GM21515 (cell line): ENCODE results near the gene IL16.

Experiments used
- ATAC-seq: cut with Tn5 transposase; IDR thresholded peaks from one replicate; pipeline ENCODE4 v1.9.1; 2021; ENCODE audit not compliant: unreplicated experiment

IL16 gene

DNA sequence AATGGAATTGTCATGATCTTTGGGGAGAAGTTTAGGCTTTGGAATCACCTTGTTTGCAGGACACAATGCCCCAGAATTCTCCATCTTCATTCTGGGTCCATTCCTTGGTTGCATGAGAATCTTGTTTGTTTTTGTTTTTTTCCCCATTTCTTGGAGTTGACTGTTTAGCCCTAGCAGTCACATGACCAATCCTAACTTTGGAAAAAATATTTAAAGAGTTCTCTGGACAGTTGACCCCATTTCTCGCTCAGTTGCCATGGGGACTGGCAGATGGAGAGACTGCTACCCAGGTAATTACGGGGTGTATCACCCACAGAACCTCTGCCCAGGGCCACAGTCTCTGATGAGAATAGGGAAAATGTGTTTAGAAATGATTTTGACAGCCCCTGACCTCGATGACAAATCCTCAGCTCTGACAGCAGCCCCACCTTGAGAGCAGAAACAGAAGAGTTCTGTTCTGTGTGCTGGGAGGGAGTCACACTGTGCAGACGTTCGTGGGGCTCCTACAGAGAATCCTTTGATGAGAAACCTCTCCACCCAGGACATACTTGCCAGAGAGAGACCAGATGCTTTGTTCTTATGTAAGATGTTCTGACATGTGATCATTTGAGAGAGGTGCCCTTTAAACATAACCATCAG lies 57.7 kb downstream of the IL16 start:
- no peak for ATAC-seq

DNA sequence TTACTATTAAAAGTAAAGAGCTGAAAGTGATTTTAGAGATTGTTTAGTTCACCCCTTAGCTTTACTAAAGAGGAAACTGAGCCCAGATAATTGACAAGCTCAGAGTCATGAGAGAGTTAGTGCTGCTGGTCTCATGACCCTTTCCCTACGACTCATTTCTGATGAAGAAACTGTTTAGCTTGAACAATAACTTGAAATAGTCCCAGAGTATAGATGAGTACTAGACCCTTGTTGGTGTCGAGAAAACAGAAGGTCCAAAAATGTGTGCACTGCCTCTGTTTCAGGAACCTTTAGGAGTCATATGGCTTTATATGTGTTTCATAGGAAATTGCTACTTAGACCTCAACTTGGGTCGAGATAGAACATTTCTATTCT lies 58.2 kb downstream of the IL16 start:
- ATAC-seq, result no peak

DNA sequence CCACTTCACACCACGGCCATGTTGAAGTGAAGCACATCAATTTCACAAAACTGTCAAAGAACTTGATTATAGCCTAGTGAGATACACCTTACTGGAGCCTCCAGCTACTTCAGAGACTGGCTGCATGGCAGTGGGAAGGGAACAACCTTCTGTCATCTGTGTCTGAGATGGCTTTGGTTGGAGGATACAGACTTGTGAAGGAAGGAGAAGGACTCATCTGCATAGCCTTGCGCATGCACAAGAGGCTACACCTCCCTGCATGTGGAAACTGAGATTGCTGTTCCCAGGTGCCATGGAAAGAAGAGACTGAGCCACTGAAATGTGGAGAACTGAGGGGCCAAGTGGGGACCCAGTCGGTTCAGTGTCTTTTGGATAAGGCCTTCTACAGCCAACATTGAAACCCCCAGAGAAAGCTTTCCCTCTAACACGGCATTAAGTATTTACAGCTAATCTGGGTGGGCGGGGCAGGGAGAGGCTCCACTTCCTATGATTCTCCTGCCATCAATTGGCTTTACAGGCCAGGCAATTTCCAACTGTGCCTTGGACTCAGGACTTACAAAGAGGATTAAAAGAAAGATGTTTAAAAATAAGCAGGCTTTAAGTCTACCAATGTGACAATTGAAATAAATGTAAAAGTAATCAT lies 58.8 kb downstream of the IL16 start:
- ATAC-seq, result no peak

- ATAC-seq, result no peak
These were observed 59.3 kb downstream of the IL16 start for GRCh38 chr15:81255958-81256320.

GRCh38 chr15:81256916-81257315 lies 60.2 kb downstream of the IL16 start:
- ATAC-seq, result no peak

GRCh38 chr15:81257435-81257834 lies 60.8 kb downstream of the IL16 start:
- no peak for ATAC-seq

- ATAC-seq, result no peak
These were observed 61.8 kb downstream of the IL16 start for GRCh38 chr15:81258455-81258854.

DNA sequence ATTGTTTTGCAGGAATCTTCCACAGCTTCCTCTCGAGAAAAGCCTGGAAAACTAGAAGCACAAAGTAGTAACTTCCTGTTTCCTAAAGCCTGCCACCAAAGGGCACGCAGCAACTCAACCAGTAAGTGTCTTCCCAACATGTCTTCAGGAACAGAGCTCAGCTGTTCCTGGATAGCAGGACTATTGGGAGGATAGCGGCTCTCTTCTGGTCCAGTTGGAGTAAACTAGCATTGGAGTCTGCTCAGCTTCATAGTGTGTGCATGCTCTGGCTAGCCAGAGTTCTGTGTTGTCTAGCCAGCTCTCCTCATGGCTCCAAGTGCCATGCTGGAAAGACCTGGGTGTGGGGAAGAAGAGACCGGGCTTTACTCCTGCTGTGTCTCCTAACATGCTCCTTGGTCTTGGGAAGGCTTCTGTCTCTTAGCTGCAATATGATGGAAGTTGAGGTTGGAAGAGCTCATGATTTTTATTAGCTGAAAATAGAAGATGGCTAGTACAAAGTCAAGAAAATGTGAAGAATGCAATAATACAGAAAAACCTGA lies 63.1 kb downstream of the IL16 start:
- no peak for ATAC-seq

- no peak for ATAC-seq
These were observed 64.6 kb downstream of the IL16 start for GRCh38 chr15:81261172-81261811.

GRCh38 chr15:81263477-81263876 lies 66.8 kb downstream of the IL16 start:
- ATAC-seq, result no peak

GRCh38 chr15:81264072-81264857 lies 67.6 kb downstream of the IL16 start:
- ATAC-seq, result no peak

GRCh38 chr15:81265256-81265943 lies 68.7 kb downstream of the IL16 start:
- ATAC-seq, result peak; percentile 44

GRCh38 chr15:81265944-81266775 lies 69.5 kb downstream of the IL16 start:
- ATAC-seq, result peak; percentile 74

DNA sequence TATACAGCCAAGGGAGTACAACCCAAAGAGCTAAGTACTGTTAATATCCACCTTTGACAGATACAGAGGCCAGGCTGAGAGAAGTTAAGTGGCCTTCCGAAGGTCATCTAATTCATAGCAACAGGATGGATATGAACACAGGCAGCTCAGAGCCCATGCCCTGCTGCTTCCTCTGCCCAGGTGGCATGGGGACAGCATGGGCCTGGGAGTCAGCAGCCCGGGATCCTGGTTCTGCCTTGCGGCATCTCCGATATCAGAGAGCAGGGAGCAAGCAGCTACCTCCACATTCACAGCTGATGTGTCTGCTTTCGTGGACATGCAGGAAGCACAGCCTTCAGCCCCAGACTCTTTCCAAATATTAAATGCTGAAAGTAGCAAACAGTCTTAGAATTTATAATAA lies 71.7 kb downstream of the IL16 start:
- ATAC-seq, result no peak

GRCh38 chr15:81268881-81269601 lies 72.4 kb downstream of the IL16 start:
- no peak for ATAC-seq

DNA sequence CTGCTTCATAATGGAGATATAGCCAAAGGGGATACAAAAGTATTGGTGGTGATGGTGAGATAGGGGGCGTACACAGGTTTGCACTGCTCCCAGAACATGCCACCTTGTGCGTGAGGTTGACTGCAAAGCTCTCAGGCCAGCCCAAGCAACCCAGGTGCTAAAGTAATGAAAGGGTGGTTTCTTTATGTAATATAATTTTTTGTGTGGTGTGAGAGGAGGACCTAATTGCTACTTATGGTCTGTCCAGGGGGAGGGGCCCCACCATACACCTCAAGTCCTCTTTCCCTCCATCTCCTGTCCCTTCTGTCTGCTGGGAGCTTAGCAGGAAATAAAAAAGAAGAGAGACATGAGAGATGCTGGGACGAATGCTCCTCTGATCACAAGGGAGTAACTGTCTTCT lies 73.5 kb downstream of the IL16 start:
- ATAC-seq, result no peak

- no peak for ATAC-seq
These were observed 74.3 kb downstream of the IL16 start for GRCh38 chr15:81270781-81271491.

- ATAC-seq, result no peak
These were observed 75.3 kb downstream of the IL16 start for GRCh38 chr15:81271761-81272644.
